ENCODE data around the gene GTPBP2.
A peak's percentile ranks its signal among the peaks of the same experiment; 100 is the strongest.

Gene GTPBP2

DNA sequence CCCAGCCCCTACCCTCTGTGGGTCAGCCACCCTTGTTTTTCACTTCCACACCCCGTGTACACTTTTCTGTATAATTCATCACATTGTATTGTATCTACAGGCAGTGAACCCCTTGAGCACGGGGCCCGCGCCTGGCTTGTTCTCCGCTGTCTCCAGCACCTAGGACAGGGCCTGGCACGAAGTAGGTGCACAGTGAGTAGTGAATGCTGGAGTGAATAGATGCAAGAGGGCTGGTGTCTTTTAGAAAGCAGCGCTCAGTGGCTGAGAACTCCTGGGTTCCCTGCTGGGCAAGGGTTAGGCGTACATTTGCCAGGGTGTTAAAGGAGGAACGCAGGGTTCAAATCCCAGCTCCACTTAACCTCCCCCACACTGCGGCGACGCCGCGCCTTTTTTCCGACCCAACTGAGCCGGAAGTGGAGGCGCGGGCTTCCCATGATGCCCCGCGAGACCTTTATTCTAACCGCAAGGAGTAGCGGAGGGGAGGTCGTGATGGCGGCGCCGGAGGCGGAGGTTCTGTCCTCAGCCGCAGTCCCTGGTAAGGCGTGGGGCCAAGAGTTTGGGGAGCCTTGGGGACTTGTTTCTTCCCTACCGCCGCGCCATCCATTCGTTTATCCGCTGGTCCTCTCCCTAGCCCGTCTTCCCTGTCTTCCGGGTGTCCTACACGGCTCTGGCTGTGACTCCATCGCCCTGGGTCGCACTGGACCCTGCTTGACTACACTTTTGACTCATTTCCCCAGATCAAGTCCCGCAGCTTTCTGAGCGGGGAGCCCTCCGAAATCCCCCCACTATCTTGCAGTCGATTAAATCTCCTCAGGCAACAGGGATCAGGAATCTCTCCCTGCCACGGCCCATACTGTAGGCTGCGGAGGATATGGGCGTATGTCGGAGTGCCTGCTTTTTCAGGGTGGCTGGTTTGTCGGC is 6.6 kb upstream of the GTPBP2 start, which contains the start of gene MAD2L1BP (continued):
- TF ChIP-seq ZEB2 (tag by site-specific recombination; IDR thresholded peaks at IDR 0.05) = peak; percentile 84
- TF ChIP-seq, protein P1, sequence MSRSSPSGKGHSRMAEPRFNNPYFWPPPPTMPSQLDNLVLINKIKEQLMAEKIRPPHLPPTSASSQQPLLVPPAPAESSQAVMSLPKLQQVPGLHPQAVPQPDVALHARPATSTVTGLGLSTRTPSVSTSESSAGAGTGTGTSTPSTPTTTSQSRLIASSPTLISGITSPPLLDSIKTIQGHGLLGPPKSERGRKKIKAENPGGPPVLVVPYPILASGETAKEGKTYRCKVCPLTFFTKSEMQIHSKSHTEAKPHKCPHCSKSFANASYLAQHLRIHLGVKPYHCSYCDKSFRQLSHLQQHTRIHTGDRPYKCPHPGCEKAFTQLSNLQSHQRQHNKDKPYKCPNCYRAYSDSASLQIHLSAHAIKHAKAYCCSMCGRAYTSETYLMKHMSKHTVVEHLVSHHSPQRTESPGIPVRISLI (tag by site-specific recombination; IDR thresholded peaks at IDR 0.05) = peak; percentile 72
- TF ChIP-seq ZNF24 (tag by site-specific recombination; IDR thresholded peaks at IDR 0.05) = peak; percentile 76; the same call in 1 of the 2 replicates
- TF ChIP-seq KLF10 (tag by site-specific recombination; IDR thresholded peaks at IDR 0.05) = peak; percentile 58; the same call in 1 of the 2 replicates
- TF ChIP-seq ZNF571 (tag by site-specific recombination; IDR thresholded peaks at IDR 0.05) = no peak
- TF ChIP-seq OSR2 (tag by site-specific recombination; IDR thresholded peaks at IDR 0.05) = 0 out of 2 replicates have a peak, but pooled peaks have one; percentile 23
- TF ChIP-seq ZNF423 (tag by site-specific recombination; IDR thresholded peaks at IDR 0.05) = no peak
- peak; percentile 68; the same call in 1 of the 2 replicates for TF ChIP-seq KLF7 (tag by site-specific recombination; IDR thresholded peaks at IDR 0.05; ENCODE audit: borderline replicate concordance)
- TF ChIP-seq YY1 (tag by site-specific recombination; IDR thresholded peaks at IDR 0.05) = peak; percentile 87
- no peak for TF ChIP-seq ZNF521 (tag by site-specific recombination; IDR thresholded peaks at IDR 0.05)
- TF ChIP-seq, protein P2, sequence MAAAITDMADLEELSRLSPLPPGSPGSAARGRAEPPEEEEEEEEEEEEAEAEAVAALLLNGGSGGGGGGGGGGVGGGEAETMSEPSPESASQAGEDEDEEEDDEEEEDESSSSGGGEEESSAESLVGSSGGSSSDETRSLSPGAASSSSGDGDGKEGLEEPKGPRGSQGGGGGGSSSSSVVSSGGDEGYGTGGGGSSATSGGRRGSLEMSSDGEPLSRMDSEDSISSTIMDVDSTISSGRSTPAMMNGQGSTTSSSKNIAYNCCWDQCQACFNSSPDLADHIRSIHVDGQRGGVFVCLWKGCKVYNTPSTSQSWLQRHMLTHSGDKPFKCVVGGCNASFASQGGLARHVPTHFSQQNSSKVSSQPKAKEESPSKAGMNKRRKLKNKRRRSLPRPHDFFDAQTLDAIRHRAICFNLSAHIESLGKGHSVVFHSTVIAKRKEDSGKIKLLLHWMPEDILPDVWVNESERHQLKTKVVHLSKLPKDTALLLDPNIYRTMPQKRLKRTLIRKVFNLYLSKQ (tag by site-specific recombination; IDR thresholded peaks at IDR 0.05; ENCODE audit: borderline replicate concordance) = no peak
- peak; percentile 58; the same call in 1 of the 2 replicates for TF ChIP-seq GLIS1 (tag by site-specific recombination; IDR thresholded peaks at IDR 0.05)
- TF ChIP-seq, protein P3, sequence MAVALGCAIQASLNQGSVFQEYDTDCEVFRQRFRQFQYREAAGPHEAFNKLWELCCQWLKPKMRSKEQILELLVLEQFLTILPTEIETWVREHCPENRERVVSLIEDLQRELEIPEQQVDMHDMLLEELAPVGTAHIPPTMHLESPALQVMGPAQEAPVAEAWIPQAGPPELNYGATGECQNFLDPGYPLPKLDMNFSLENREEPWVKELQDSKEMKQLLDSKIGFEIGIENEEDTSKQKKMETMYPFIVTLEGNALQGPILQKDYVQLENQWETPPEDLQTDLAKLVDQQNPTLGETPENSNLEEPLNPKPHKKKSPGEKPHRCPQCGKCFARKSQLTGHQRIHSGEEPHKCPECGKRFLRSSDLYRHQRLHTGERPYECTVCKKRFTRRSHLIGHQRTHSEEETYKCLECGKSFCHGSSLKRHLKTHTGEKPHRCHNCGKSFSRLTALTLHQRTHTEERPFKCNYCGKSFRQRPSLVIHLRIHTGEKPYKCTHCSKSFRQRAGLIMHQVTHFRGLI (tag by site-specific recombination; IDR thresholded peaks at IDR 0.05) = peak; percentile 89
- TF ChIP-seq SCRT2 (tag by site-specific recombination; IDR thresholded peaks at IDR 0.05) = peak; percentile 20; the same call in 1 of the 2 replicates
- TF ChIP-seq ZSCAN16 (tag by site-specific recombination; IDR thresholded peaks at IDR 0.05) = no peak
- 0 out of 2 replicates have a peak, but pooled peaks have one; percentile 63 for TF ChIP-seq HOXC10 (CRISPR knock-in tag; IDR thresholded peaks at IDR 0.05)
- no peak for TF ChIP-seq ZFP41 (tag by site-specific recombination; IDR thresholded peaks at IDR 0.05; ENCODE audit: borderline replicate concordance)
- TF ChIP-seq, protein P4, sequence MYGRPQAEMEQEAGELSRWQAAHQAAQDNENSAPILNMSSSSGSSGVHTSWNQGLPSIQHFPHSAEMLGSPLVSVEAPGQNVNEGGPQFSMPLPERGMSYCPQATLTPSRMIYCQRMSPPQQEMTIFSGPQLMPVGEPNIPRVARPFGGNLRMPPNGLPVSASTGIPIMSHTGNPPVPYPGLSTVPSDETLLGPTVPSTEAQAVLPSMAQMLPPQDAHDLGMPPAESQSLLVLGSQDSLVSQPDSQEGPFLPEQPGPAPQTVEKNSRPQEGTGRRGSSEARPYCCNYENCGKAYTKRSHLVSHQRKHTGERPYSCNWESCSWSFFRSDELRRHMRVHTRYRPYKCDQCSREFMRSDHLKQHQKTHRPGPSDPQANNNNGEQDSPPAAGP (tag by site-specific recombination; IDR thresholded peaks at IDR 0.05) = peak; percentile 79
- no peak for TF ChIP-seq ZNF510 (tag by site-specific recombination; IDR thresholded peaks at IDR 0.05; ENCODE audit: insufficient replicate concordance)
- peak; percentile 88 for TF ChIP-seq ZNF335 (tag by site-specific recombination; conservative IDR thresholded peaks at IDR 0.05)
- peak; percentile 46; the same call in 1 of the 2 replicates for TF ChIP-seq ZBTB20 (tag by site-specific recombination; IDR thresholded peaks at IDR 0.05)
- TF ChIP-seq EGR2 (tag by site-specific recombination; IDR thresholded peaks at IDR 0.05; ENCODE audit: low read depth) = peak; percentile 81
- TF ChIP-seq ZNF843 (tag by site-specific recombination; IDR thresholded peaks at IDR 0.05) = peak; percentile 59; the same call in 1 of the 2 replicates
- peak; percentile 81 for TF ChIP-seq ZXDB (tag by site-specific recombination; IDR thresholded peaks at IDR 0.05)
- TF ChIP-seq ZBTB21 (tag by site-specific recombination; IDR thresholded peaks at IDR 0.05) = peak; percentile 12; the same call in 1 of the 2 replicates
- peak; percentile 59; the same call in 1 of the 2 replicates for TF ChIP-seq ZNF660 (tag by site-specific recombination; IDR thresholded peaks at IDR 0.05)
- no peak for TF ChIP-seq ZBTB48 (tag by site-specific recombination; IDR thresholded peaks at IDR 0.05)
- TF ChIP-seq IKZF3 (tag by site-specific recombination; IDR thresholded peaks at IDR 0.05) = peak; percentile 82
- no peak; the same call in 1 of the 2 replicates for TF ChIP-seq KLF16 (tag by site-specific recombination; IDR thresholded peaks at IDR 0.05)
- TF ChIP-seq, protein P5, sequence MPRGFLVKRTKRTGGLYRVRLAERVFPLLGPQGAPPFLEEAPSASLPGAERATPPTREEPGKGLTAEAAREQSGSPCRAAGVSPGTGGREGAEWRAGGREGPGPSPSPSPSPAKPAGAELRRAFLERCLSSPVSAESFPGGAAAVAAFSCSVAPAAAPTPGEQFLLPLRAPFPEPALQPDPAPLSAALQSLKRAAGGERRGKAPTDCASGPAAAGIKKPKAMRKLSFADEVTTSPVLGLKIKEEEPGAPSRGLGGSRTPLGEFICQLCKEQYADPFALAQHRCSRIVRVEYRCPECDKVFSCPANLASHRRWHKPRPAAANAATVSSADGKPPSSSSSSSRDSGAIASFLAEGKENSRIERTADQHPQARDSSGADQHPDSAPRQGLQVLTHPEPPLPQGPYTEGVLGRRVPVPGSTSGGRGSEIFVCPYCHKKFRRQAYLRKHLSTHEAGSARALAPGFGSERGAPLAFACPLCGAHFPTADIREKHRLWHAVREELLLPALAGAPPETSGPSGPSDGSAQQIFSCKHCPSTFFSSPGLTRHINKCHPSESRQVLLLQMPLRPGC (tag by site-specific recombination; IDR thresholded peaks at IDR 0.05) = peak; percentile 72; the same call in 1 of the 2 replicates
- no peak for TF ChIP-seq ZNF768 (tag by site-specific recombination; IDR thresholded peaks at IDR 0.05)
- TF ChIP-seq, protein P6, sequence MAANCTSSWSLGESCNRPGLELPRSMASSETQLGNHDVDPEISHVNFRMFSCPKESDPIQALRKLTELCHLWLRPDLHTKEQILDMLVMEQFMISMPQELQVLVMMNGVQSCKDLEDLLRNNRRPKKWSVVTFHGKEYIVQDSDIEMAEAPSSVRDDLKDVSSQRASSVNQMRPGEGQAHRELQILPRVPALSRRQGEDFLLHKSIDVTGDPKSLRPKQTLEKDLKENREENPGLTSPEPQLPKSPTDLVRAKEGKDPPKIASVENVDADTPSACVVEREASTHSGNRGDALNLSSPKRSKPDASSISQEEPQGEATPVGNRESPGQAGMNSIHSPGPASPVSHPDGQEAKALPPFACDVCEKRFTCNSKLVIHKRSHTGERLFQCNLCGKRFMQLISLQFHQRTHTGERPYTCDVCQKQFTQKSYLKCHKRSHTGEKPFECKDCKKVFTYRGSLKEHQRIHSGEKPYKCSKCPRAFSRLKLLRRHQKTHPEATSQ (tag by site-specific recombination; IDR thresholded peaks at IDR 0.05) = no peak
